Endothelial cell (in vitro differentiated cells): ENCODE measurements around the gene CEL. TPM values are rescaled to one million over a fixed set of nuclear protein-coding genes. Genes with fewer than 3 reads are reported as not detected.
"Not testable (repeated sequence)": the region's sequence is repeated elsewhere in the genome, so short reads cannot be mapped to it uniquely, and the experiment has no call there.

Source experiments
- DNase-seq: peaks from one replicate; pipeline ENCODE4 v3.0.0; 2021; ENCODE audit warnings: low spot score
- H3K27ac Mint-ChIP-seq: one replicate; pipeline ENCODE4 v1.8.0; 2021; ENCODE audit warnings: mixed read lengths, inconsistent platforms; ENCODE audit not compliant: unreplicated experiment
- H3K27me3 Mint-ChIP-seq: one replicate; pipeline ENCODE4 v1.8.0; 2021; ENCODE audit warnings: mild to moderate bottlenecking, moderate library complexity, mixed read lengths, inconsistent platforms; ENCODE audit not compliant: unreplicated experiment
- H3K36me3 Mint-ChIP-seq: one replicate; pipeline ENCODE4 v1.8.0; 2021; ENCODE audit warnings: mild to moderate bottlenecking, low read depth, mixed read lengths, inconsistent platforms; ENCODE audit not compliant: unreplicated experiment
- H3K4me1 Mint-ChIP-seq: one replicate; pipeline ENCODE4 v1.8.0; 2021; ENCODE audit warnings: mild to moderate bottlenecking, mixed read lengths, inconsistent platforms; ENCODE audit not compliant: unreplicated experiment
- H3K4me3 Mint-ChIP-seq: one replicate; pipeline ENCODE4 v1.8.0; 2021; ENCODE audit warnings: mild to moderate bottlenecking, mixed read lengths, inconsistent platforms; ENCODE audit not compliant: unreplicated experiment
- H3K9me3 Mint-ChIP-seq: one replicate; pipeline ENCODE4 v1.8.0; 2021; ENCODE audit warnings: mixed read lengths, inconsistent platforms; ENCODE audit not compliant: unreplicated experiment
- total RNA-seq: library from RNA; stranded (reverse); fragmentation: NEBNext Ultra II Directional; extraction: Animal tissue kit (Norgen Biotek cat#: 25700); gene quantifications from one replicate; pipeline ENCODE4 v1.2.1, GENCODE V29; 2021; ENCODE audit not compliant: unreplicated experiment
- TF ChIP-seq, protein P1 (sequence below): fragments of 200-600 bp; sonication (generic); IDR thresholded peaks from one replicate; pipeline ENCODE4 v1.5.0; 2021; ENCODE audit warnings: antibody characterized with exemption; ENCODE audit not compliant: unreplicated experiment

Gene CEL
- total RNA-seq, 1 donor from 2014 or later, result 4.2 TPM

DNA sequence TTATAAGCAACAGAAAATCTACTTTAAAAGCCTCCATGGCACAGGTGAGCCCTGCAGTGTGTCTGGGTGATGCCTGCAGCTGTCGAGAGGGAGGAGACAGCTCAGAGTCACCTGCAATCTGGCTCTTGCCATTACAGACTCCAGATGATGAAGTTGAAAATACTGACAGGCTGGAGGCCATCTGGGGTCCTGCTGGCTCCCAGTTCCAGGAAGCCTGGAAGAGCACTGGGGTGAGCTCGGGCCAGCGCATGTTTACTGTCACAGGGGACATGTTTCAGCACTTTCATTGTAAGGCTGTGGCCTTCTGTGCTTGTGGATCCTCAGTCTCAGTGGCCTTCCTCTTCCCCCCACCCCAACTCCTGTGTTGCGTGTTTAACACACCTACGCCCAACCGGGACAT lies 28.4 kb downstream of the CEL start:
- H3K9me3 Mint-ChIP-seq, result no peaks in the 10 kb centered on the region
- no peaks in the 10 kb centered on the region for H3K27me3 Mint-ChIP-seq
- H3K4me3 Mint-ChIP-seq, result no peak overlapping the region
- no peak for DNase-seq
- no peak overlapping the region for H3K27ac Mint-ChIP-seq
- H3K4me1 Mint-ChIP-seq, result no peaks in the 10 kb centered on the region
- TF ChIP-seq, protein P1, sequence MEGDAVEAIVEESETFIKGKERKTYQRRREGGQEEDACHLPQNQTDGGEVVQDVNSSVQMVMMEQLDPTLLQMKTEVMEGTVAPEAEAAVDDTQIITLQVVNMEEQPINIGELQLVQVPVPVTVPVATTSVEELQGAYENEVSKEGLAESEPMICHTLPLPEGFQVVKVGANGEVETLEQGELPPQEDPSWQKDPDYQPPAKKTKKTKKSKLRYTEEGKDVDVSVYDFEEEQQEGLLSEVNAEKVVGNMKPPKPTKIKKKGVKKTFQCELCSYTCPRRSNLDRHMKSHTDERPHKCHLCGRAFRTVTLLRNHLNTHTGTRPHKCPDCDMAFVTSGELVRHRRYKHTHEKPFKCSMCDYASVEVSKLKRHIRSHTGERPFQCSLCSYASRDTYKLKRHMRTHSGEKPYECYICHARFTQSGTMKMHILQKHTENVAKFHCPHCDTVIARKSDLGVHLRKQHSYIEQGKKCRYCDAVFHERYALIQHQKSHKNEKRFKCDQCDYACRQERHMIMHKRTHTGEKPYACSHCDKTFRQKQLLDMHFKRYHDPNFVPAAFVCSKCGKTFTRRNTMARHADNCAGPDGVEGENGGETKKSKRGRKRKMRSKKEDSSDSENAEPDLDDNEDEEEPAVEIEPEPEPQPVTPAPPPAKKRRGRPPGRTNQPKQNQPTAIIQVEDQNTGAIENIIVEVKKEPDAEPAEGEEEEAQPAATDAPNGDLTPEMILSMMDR, result no peak
- peaks cover 4% of the 10 kb centered on the region for H3K36me3 Mint-ChIP-seq

DNA sequence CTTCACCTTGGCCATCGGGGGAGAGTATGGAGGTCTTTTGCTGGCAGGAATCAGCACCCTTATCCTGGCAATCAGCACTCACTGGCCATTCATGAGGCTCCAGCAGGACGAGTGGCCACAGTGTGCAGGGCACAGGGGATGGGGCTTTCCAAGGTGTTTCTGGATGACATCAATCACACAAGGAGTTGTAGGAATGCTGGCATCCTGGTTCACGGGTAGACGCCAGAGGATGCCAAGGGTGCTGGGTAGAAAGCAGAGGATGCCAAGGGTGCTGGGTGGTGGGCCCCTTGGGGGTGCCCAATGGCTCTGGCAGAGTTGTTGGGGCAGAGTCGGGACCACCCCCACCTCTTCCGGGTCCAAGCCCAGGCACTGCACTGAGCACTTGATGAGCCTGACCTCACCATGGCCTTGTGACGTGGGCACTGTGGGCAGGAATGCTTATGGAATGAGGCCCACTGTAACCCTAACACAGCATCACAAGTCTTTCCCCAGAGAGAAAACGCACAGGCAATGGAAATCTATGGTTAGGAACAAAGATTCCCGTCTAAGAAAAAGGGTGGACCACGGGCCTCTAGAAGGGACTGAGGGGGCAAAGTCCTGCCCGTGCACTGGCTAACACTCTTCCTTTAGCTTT lies 29.1 kb downstream of the CEL start:
- DNase-seq, result no peak
- peaks cover 5% of the 10 kb centered on the region for H3K36me3 Mint-ChIP-seq
- TF ChIP-seq, protein P1, result no peak
- H3K9me3 Mint-ChIP-seq, result no peaks in the 10 kb centered on the region
- no peak overlapping the region for H3K4me3 Mint-ChIP-seq
- no peaks in the 10 kb centered on the region for H3K27me3 Mint-ChIP-seq
- H3K27ac Mint-ChIP-seq, result no peak overlapping the region
- H3K4me1 Mint-ChIP-seq, result no peaks in the 10 kb centered on the region

DNA sequence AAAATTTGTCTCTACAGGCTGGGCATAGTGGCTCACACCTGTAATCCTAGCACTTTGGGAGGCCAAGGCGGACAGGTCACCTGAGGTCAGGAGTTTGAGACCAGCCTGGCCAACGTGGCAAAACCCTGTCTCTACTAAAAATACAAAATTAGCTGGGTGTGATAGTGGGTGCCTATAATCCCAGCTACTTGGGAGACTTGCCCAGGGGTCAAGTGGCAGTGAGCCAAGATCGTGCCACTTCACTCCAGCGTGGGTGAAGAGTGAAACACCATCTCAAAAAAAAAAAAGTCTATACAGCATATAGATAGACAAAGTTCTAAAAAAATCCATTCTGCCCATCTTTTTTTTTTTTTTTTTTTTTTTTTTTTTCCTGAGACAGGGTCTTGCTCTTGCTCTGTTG lies 32.6 kb downstream of the CEL start:
- not testable (repeated sequence) for DNase-seq, H3K9me3 Mint-ChIP-seq, H3K27ac Mint-ChIP-seq, H3K4me1 Mint-ChIP-seq, H3K27me3 Mint-ChIP-seq, H3K4me3 Mint-ChIP-seq
- peaks cover 35% of the 10 kb centered on the region for H3K36me3 Mint-ChIP-seq

GRCh38 chr9:133094842-133095393 lies 33.1 kb downstream of the CEL start:
- Mint-ChIP-seq H3K27me3 (peaks cover 3% of the 10 kb centered on the region), H3K27ac (no peak overlapping the region), H3K36me3 (peaks cover 38% of the 10 kb centered on the region), H3K4me1 (no peaks in the 10 kb centered on the region), H3K4me3 (peak overlapping the region; percentile 43), H3K9me3 (no peaks in the 10 kb centered on the region)
- DNase-seq, result no peak
- TF ChIP-seq, protein P1, result peak; percentile 29

DNA sequence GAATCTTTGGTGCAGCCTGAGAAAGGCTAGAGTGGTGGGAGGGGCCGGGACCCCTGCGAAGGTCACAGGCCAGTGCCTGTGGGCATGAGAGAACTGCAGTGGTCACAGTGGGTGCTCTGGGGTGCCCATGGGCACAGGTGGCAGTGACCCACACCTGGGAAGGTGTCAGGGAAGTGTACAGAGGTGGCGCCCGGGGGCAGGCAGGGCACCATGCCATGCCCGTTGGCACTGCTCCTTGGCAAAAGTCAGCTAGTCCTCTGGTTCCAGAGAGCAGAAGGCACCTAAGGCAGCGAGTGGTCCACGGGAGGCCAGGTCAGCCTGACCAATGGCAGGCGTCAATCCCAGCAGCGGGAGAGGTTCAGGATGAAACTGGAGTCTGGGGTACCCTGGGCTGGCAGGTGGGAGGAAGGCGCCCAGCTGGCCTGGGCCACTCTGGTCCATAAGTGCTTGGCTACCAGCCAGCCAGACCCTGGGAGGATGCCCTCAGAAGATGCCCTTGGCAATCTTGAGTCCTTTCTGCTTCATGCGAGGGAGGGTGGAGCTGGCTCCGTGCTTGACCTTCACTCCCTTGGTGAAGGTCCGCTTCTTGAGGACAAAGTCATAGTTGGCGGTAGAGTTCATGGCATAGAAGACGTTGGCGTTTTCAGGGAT lies 36.4 kb downstream of the CEL start:
- no peaks in the 10 kb centered on the region for H3K9me3 Mint-ChIP-seq
- no peaks in the 10 kb centered on the region for H3K4me1 Mint-ChIP-seq
- H3K4me3 Mint-ChIP-seq, result peak overlapping the region; percentile 47
- peaks cover 55% of the 10 kb centered on the region for H3K36me3 Mint-ChIP-seq
- peaks cover 3% of the 10 kb centered on the region for H3K27me3 Mint-ChIP-seq
- no peak overlapping the region for H3K27ac Mint-ChIP-seq
- TF ChIP-seq, protein P1, result no peak
- DNase-seq, result no peak
